ENCODE measurements around the gene KRT73. TPM values are rescaled to one million over a fixed set of nuclear protein-coding genes. Genes with fewer than 3 reads are reported as not detected.
A peak's percentile ranks its signal among the peaks of the same experiment; 100 is the strongest.

KRT73 gene
- not detected for polyA plus RNA-seq (2012; ENCODE audit: insufficient read depth, insufficient read length, low read depth)

DNA sequence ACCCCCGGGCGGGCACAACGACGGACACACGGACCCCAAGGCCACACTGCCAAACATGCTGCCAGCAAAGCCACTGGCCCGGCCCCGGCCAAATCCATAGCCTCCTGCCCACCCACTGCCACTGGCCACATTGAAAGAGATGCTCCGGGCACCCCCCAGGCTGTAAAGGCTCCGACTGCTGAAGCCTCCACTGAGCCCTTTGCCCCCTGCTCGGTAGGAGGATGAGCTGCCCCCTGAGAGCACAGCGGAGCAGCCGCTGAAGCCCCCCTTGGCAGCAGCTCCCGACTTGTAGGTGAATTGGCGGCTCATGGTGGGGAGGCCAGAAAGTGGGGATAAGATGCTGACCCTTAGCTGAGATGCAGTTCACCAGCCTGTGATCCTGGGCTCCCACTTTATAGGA lies at the start of gene KRT73:
Gene KRT73 (minus strand): TSS at position 344 of the 400 bp plus-strand sequence. CDS start 35 bp downstream, at position 309.
- no peaks in the 10 kb centered on the region for H3K36me3 ChIP-seq
- DNase-seq, result no peak
- TF ChIP-seq, protein P1, sequence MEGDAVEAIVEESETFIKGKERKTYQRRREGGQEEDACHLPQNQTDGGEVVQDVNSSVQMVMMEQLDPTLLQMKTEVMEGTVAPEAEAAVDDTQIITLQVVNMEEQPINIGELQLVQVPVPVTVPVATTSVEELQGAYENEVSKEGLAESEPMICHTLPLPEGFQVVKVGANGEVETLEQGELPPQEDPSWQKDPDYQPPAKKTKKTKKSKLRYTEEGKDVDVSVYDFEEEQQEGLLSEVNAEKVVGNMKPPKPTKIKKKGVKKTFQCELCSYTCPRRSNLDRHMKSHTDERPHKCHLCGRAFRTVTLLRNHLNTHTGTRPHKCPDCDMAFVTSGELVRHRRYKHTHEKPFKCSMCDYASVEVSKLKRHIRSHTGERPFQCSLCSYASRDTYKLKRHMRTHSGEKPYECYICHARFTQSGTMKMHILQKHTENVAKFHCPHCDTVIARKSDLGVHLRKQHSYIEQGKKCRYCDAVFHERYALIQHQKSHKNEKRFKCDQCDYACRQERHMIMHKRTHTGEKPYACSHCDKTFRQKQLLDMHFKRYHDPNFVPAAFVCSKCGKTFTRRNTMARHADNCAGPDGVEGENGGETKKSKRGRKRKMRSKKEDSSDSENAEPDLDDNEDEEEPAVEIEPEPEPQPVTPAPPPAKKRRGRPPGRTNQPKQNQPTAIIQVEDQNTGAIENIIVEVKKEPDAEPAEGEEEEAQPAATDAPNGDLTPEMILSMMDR (IDR thresholded peaks at IDR 0.05; ENCODE audit: low read depth, low read length), result no peak
- no peak within 1 kb of the TSS for H3K4me3 ChIP-seq (ENCODE audit: low read depth, low read length)
- H3K4me1 ChIP-seq, result no peaks in the 10 kb centered on the region
- H3K9me3 ChIP-seq, result no peaks in the 10 kb centered on the region
- peaks cover 11% of the 10 kb centered on the region for H3K27me3 ChIP-seq

DNA sequence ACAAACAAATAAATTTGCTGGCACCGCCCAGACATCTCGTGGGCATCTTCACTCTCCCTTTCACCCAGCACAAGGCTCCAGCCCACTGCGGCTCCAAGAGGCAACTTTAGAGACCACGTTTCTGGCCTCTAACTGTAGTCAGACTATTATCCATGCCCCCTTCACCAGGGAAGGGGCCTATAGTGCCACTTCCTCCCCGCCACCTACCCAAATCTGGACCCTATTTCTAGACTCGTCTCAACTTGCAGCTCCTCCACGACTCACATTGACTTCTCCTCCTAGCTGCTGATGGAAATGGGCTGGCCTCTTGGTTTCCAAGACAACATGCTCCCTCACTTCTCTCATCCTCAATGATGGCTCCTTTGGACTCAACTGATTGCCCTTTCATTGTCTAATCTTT lies 49.6 kb upstream of the KRT73 start:
- peaks cover 10% of the 10 kb centered on the region for H3K27me3 ChIP-seq
- DNase-seq, result no peak
- H3K36me3 ChIP-seq, result no peaks in the 10 kb centered on the region
- H3K4me3 ChIP-seq (ENCODE audit: low read depth, low read length), result no peak overlapping the region
- no peaks in the 10 kb centered on the region for H3K9me3 ChIP-seq
- TF ChIP-seq, protein P1 (IDR thresholded peaks at IDR 0.05; ENCODE audit: low read depth, low read length), result no peak
- H3K4me1 ChIP-seq, result no peaks in the 10 kb centered on the region

DNA sequence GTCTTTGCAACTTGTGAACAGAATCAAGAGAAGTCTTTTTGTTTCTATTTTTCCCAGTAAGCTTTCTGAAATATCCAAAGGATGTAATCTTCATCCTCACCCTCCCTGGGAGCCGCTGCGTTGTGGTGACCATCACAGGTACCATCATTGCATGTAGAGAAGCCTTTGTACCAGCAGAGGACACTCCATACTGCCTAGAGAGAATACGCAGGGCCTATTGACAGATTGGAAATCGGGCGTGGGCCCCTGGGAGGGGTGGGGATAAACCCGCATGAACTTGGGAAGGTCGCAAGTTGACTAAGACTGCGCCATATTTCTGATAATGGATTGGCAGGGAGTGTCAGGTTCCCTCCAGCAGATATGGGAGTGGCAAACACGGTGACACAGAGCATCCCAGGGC lies 49.1 kb upstream of the KRT73 start:
- TF ChIP-seq, protein P1 (IDR thresholded peaks at IDR 0.05; ENCODE audit: low read depth, low read length), result 0 out of 2 replicates have a peak, but pooled peaks have one; percentile 20

DNA sequence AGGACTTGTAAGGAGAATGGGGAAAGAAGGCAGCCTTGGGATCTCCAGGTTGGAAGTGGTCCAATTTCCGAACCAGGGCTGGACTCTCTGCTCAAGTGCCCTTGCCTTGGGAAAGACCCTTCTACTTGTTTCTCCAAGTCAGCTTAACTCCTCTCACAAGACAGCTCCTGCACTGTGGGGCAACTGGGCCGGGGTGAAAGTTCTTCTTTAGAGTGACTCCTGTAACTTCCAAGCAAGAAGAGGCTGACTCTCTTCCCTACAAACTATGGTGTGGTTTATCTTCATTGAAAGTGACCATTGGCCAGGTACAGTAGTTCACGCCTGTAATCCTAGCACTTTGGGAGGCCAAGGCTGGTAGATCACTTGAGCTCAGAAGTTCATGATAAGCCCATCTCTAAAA lies 48.1 kb upstream of the KRT73 start:
- no peaks in the 10 kb centered on the region for H3K9me3 ChIP-seq
- DNase-seq, result no peak
- H3K36me3 ChIP-seq, result no peaks in the 10 kb centered on the region
- peaks cover 8% of the 10 kb centered on the region for H3K27me3 ChIP-seq
- H3K4me3 ChIP-seq (ENCODE audit: low read depth, low read length), result no peak overlapping the region
- H3K4me1 ChIP-seq, result no peaks in the 10 kb centered on the region
- TF ChIP-seq, protein P1 (IDR thresholded peaks at IDR 0.05; ENCODE audit: low read depth, low read length), result no peak

More for the DNA sequence above, 49.1 kb upstream of the KRT73 start:
- DNase-seq, result no peak
- Histone ChIP-seq H3K27me3 (peaks cover 8% of the 10 kb centered on the region), H3K4me3 (ENCODE audit: low read depth, low read length) (no peak overlapping the region), H3K36me3 (no peaks in the 10 kb centered on the region), H3K4me1 (no peaks in the 10 kb centered on the region), H3K9me3 (no peaks in the 10 kb centered on the region)

DNA sequence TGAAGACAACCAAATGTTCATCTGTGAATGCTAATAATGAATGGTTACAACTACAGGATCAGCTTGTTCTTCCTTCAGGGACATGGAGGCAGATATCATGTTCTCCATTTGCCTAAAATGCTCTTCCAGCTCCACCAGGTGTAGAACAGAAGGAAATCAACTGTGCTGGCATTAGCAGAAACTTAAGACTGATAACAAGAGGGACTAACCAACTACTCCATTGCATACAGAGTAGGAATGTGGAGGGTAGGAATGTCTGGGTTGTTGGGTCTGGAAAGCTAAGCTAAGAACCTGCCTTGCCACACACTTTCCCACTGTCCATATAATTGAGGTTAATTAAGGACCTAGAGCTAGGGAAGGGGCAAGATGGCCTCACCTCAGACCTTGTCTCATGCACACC lies 45.1 kb upstream of the KRT73 start:
- Histone ChIP-seq H3K4me1 (no peaks in the 10 kb centered on the region), H3K9me3 (no peaks in the 10 kb centered on the region), H3K27me3 (peaks cover 10% of the 10 kb centered on the region), H3K36me3 (no peaks in the 10 kb centered on the region), H3K4me3 (ENCODE audit: low read depth, low read length) (no peak overlapping the region)
- no peak for DNase-seq
- TF ChIP-seq, protein P1 (IDR thresholded peaks at IDR 0.05; ENCODE audit: low read depth, low read length), result no peak

DNA sequence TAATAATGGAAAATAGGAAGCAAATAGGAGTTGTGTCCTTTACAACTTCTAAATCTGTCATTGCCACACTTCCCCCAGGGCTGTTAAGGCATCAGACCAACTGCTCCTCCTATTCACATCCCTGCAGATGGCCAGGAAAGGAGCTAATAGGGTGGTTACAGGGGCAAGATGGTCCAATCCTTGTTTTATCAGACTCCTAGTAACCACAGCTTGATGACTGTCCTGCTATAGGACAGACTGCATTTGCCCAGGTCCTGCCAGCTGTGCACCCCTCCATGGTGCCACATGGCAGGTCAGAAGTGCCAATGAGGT lies 44.5 kb upstream of the KRT73 start:
- Histone ChIP-seq H3K36me3 (no peaks in the 10 kb centered on the region), H3K9me3 (no peaks in the 10 kb centered on the region), H3K4me1 (no peaks in the 10 kb centered on the region), H3K4me3 (ENCODE audit: low read depth, low read length) (no peak overlapping the region), H3K27me3 (peaks cover 14% of the 10 kb centered on the region)
- DNase-seq, result no peak
- TF ChIP-seq, protein P1 (IDR thresholded peaks at IDR 0.05; ENCODE audit: low read depth, low read length), result no peak
